ENCODE results near the gene SIPA1L2.

SIPA1L2 gene

GRCh38 chr1:232591344-232591743 is 38.6 kb downstream of the SIPA1L2 start:
- in situ Hi-C loops (cut with MboI; ENCODE audit: low sequenced_read_pairs): no loop called here

GRCh38 chr1:232590744-232591082 is 39.2 kb downstream of the SIPA1L2 start:
- in situ Hi-C loops (cut with MboI; ENCODE audit: low sequenced_read_pairs): no loop called here

- in situ Hi-C loops (cut with MboI; ENCODE audit: low sequenced_read_pairs): no loop called here
Observed at GRCh38 chr1:232589812-232590743, 39.9 kb downstream of the SIPA1L2 start.

- in situ Hi-C loops (cut with MboI; ENCODE audit: low sequenced_read_pairs): no loop called here
Observed at GRCh38 chr1:232589111-232589811, 40.7 kb downstream of the SIPA1L2 start.

GRCh38 chr1:232587141-232588008 is 42.6 kb downstream of the SIPA1L2 start:
- in situ Hi-C loops (cut with MboI; ENCODE audit: low sequenced_read_pairs): no loop called here

- in situ Hi-C loops (cut with MboI; ENCODE audit: low sequenced_read_pairs): no loop called here
Observed at GRCh38 chr1:232586679-232587078, 43.3 kb downstream of the SIPA1L2 start.

GRCh38 chr1:232585486-232585885 is 44.4 kb downstream of the SIPA1L2 start:
- in situ Hi-C loops (cut with MboI; ENCODE audit: low sequenced_read_pairs): no loop called here

GRCh38 chr1:232581932-232582331 is 48.0 kb downstream of the SIPA1L2 start:
- in situ Hi-C loops (cut with MboI; ENCODE audit: low sequenced_read_pairs): no loop called here

Measured in HL-60/S4 (cell line).